GM10248 (cell line): ENCODE measurements around the gene RCAN3.
"Not testable (repeated sequence)": the region's sequence is repeated elsewhere in the genome, so short reads cannot be mapped to it uniquely, and the experiment has no call there.

ENCODE experiments used
- CTCF ChIA-PET: fragments of 300-600 bp; sonication (Branson Sonifier 250); formaldehyde crosslinking; extraction: SDS; loops from one replicate; lab custom pipeline; 2021; ENCODE audit warnings: antibody characterized with exemption; lab: Yijun Ruan, JAX
- POLR2A ChIA-PET: fragments of 350-650 bp; sonication (Branson Sonifier 250); formaldehyde crosslinking; extraction: SDS; loops from one replicate; lab custom pipeline; 2020; ENCODE audit warnings: antibody characterized with exemption; lab: Yijun Ruan, JAX
- DNase-seq: peaks from one replicate; pipeline ENCODE4 v3.0.0; 2012; ENCODE audit errors: extremely low spot score
- CTCF ChIP-seq: IDR thresholded peaks from 2 replicates; pipeline ENCODE4 v1.5.1; 2012; ENCODE audit warnings: mild to moderate bottlenecking, low read depth; ENCODE audit errors: extremely low read depth, missing control alignments, control extremely low read depth

The RCAN3 gene

DNA sequence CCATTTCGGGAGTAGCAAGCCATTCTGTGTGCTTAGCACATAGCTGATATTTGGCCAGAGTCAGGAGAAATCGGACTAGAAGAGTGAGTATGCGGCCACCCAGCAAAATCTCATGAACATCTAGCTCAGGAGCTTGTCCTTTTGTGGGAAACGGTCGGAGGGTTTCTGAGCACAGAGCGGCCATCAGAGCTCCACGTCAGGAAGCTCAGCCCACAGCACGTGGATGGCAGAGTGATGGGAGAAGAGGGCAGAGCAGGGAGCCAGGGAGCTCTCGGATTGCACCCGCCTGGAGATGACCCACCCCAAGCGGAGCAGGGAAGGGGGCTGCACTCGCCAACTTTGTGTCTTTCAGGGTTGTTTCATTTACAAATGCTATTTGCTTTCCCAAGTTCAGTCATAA lies 13.9 kb downstream of the RCAN3 start:
- ChIA-PET POLR2A (no interaction called here), CTCF (interaction anchor here (0.9 to 3.1 kb wide), 7 partner anchors 9 to 318 kb away, joined by 3 to 22 read pairs (median 4); partner anchors contain the start of gene NIPAL3)
- no peak for TF ChIP-seq CTCF
- DNase-seq, result no peak

DNA sequence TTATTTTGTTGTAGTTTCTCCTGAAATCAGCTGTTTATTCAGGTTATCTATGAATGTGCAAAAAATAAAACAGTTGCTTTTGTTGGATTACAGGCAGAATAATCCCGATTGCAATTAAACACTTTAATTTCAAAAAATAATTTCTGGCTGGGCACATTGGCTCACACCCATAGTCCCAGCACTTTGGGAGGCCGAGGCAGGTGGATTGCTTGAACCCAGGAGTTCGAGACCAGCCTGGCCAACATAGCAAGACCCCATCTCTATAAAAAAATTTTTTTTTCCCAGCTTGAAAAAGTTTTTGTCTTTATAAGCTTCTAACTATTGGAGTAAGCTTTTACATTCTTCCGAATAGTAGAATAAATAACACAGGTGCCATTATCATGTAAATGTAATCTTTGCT lies 15.3 kb downstream of the RCAN3 start:
- no peak for TF ChIP-seq CTCF
- no peak for DNase-seq
- POLR2A ChIA-PET, result no interaction called here
- CTCF ChIA-PET, result interaction anchor here (0.6 to 1.8 kb wide), 3 partner anchors 155 to 319 kb away, joined by 3 to 4 read pairs (median 4); no protein-coding TSS in a partner anchor

- POLR2A ChIA-PET, CTCF ChIA-PET, DNase-seq: not testable (repeated sequence)
Observed at GRCh38 chr1:24520282-24520681, 17.6 kb downstream of the RCAN3 start.

DNA sequence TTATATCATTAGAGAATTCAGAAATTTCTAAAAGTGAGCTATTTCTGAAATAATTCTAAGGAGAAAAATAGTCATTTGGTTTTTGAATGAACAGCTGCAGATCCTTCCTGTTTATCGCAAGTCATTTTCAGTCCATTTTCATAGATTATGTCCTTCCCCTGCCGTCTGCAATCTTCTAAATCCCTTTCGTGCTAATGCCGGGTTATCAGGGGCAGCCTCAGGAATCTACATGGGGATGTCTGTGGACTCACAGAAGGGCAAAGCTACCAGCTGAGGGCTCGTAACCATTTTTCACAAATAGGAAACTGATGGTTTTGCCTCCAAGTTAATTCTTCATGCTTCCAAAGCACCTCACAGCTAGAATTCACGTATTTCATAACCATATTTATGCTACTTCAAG lies 23.0 kb downstream of the RCAN3 start:
- ChIA-PET CTCF (interaction anchor here (0.9 to 4.4 kb wide), 6 partner anchors 10 to 133 kb away, joined by 3 to 22 read pairs (median 8); partner anchors contain the start of gene RCAN3), POLR2A (no interaction called here)
- TF ChIP-seq CTCF, result no peak
- DNase-seq, result no peak

DNA sequence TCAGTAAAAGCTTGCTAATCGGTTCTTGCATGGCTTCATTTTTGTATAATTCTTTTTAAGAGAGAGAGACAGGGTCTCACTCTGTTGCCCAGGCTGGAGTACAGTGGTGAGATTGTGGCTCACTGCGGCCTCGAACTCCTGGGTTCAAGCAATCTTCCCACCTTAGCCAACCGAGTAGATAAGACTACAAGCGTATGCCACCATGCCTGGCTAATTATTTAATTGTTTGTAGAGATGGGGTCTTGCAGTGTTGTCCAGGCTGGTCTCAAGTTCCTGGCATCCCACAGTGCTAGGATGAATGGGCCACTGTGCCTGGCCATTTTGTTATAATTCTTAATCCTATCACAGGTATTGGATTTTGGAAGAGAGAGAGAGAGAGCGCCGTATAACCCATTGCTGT lies 23.4 kb downstream of the RCAN3 start:
- DNase-seq, result no peak
- ChIA-PET POLR2A (no interaction called here), CTCF (interaction anchor here (0.9 to 4.4 kb wide), 12 partner anchors 10 to 327 kb away, joined by 3 to 22 read pairs (median 4); partner anchors contain the start of genes RCAN3 and STPG1)
- no peak for TF ChIP-seq CTCF

DNA sequence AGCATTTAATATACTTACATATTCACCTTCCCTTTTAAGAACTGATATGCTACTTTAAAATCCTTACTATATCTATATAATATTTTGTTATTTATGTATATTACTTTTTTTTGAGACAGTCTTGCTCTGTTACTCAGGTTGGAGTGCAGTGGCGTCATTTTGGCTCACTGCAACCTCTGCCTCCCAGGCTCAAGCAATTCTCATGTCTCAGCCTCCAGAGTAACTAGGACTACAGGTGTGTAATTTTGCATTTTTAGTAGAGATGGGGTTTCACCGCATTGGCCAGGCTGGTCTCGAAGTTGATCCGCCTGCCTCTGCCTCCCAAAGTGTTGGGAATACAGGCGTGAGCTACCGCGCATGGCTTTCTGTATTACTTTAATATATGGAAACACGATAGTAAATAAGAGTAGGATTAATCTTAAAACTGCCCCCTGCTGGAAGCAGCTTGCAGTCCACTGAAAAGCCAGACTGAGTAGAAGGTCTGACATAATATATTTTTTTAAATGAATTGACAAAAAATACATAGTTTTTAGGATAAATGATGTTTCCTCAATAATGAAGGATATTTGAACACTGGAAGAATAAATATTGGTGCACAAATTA lies 24.4 kb downstream of the RCAN3 start:
- POLR2A ChIA-PET, result no interaction called here
- peak; percentile 49 for TF ChIP-seq CTCF
- DNase-seq, result peak; percentile 26
- CTCF ChIA-PET, result interaction anchor here (0.8 to 4.4 kb wide), 17 partner anchors 8 to 328 kb away, joined by 3 to 22 read pairs (median 4); partner anchors contain the start of genes NIPAL3, RCAN3 and STPG1

- no peak for TF ChIP-seq CTCF
- ChIA-PET POLR2A (no interaction called here), CTCF (interaction anchor here (1.4 to 3.4 kb wide), 2 partner anchors 58 to 74 kb away, joined by 3 to 13 read pairs; no protein-coding TSS in a partner anchor)
- no peak for DNase-seq
Observed at GRCh38 chr1:24528744-24529143, 26.1 kb downstream of the RCAN3 start.

DNA sequence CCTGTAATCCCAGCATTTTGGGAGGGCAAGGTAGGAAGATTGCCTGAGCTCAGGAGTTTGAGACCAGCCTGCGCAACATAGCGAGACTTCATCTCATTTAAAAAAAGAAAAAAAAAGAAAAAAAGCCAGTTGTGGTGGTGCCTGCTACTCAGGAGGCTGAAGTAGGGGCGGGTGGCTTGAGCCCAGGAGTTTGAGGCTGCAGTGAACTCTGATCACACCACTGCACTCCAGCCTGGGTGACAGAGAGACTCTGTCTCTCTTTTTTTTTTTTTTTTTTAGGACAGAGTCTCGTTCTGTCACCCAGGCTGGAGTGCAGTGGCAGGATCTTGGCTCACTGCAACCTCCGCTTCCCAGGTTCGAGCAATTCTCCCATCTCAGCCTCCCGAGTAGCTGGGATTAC lies 26.7 kb downstream of the RCAN3 start:
- CTCF ChIA-PET, result interaction anchor here (1.0 kb wide), 1 partner anchor 58 kb away, joined by 3 read pairs; no protein-coding TSS in a partner anchor
- POLR2A ChIA-PET, DNase-seq: not testable (repeated sequence)
